ENCODE data around the gene SURF2.
"Not testable (repeated sequence)": the region's sequence is repeated elsewhere in the genome, so short reads cannot be mapped to it uniquely, and the experiment has no call there.

SURF2 gene

DNA sequence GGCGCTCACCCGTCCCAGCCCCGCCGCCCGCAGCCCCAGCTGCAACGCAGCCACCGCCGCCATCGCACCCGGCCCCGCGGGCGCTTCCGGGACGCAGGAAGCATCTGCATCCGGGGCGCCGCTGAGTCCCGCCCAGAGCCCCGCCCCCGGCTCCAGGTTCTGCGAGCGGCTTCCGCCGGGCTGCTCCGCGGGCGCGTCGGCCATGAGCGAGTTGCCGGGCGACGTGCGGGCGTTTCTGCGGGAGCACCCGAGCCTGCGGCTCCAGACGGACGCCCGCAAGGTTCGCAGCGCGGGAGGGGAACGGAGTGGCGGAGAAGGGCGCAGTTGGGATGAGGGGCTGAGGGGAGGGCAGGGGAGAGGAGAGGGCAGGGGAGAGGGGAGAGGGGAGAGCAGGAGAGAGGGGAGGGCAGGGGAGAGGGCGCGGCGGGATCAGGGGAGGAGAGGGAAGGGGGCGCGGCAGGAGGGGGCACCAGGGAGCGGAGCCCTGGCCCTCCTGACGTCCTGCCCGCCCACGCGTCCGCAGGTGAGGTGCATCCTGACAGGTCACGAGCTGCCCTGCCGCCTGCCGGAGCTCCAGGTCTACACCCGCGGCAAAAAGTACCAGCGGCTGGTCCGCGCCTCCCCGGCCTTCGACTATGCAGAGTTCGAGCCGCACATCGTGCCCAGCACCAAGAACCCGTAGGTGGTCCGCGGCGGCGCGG is at the start of gene SURF2, which contains the start of gene SURF1:
TSS of gene SURF2 (plus strand) at position 160 of the 701 bp plus-strand sequence. CDS start at position 203, 43 bp downstream.
TSS of gene SURF1 (minus strand) at position 97 of the 701 bp plus-strand sequence. CDS start at position 63, 34 bp downstream.
- no peaks in the 10 kb centered on the region for H3K27me3 ChIP-seq (ENCODE audit: control insufficient read depth, insufficient read depth, low read length)
- H3K9ac ChIP-seq (ENCODE audit: low read length): peak within 1 kb of the TSS; percentile 87
- H3K36me3 ChIP-seq (ENCODE audit: control insufficient read depth, insufficient read depth, low read length): peaks cover 54% of the 10 kb centered on the region
- 0 out of 2 replicates have a peak, but pooled peaks cover 7% of the 10 kb centered on the region for H3K4me1 ChIP-seq (ENCODE audit: control insufficient read depth, insufficient read depth, low read length)
- H3K27ac ChIP-seq (ENCODE audit: low read depth, low read length): peak within 1 kb of the TSS; percentile 21; the same call in 1 of the 2 replicates
- peak within 1 kb of the TSS; percentile 94 for H3K4me3 ChIP-seq (ENCODE audit: low read depth, low read length)
- H3K9me3 ChIP-seq (ENCODE audit: control insufficient read depth, insufficient read depth, low read depth, low read length): no peaks in the 10 kb centered on the region

DNA sequence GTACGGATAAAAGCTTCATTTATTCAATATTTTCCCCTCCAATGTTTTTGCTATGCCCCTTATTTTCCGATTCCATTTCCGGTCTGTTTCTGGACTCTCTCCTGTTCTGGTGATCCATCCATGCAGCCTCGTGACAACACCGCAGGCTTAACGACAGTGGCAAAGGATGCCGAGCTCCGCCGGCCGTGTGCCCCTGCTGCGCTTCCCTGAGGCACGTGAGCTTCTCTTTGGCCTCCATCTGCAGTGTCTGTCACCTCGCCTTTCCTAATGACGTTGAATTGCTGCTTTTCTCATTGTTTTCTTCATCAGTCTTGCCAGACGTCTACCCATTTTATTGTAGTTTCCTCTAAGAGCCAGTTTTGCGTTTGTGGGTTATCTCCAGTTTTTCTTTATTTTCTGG is 49.0 kb upstream of the SURF2 start:
- H3K4me3 ChIP-seq (ENCODE audit: low read depth, low read length): no peak overlapping the region
- H3K27ac ChIP-seq (ENCODE audit: low read depth, low read length): no peak overlapping the region
- no peaks in the 10 kb centered on the region for H3K4me1 ChIP-seq (ENCODE audit: control insufficient read depth, insufficient read depth, low read length)
- no peak overlapping the region for H3K9ac ChIP-seq (ENCODE audit: low read length)
- H3K27me3 ChIP-seq (ENCODE audit: control insufficient read depth, insufficient read depth, low read length): no peaks in the 10 kb centered on the region; the same call in 1 of the 2 replicates
- peaks cover 7% of the 10 kb centered on the region for H3K9me3 ChIP-seq (ENCODE audit: control insufficient read depth, insufficient read depth, low read depth, low read length)
- no peaks in the 10 kb centered on the region for H3K36me3 ChIP-seq (ENCODE audit: control insufficient read depth, insufficient read depth, low read length)

DNA sequence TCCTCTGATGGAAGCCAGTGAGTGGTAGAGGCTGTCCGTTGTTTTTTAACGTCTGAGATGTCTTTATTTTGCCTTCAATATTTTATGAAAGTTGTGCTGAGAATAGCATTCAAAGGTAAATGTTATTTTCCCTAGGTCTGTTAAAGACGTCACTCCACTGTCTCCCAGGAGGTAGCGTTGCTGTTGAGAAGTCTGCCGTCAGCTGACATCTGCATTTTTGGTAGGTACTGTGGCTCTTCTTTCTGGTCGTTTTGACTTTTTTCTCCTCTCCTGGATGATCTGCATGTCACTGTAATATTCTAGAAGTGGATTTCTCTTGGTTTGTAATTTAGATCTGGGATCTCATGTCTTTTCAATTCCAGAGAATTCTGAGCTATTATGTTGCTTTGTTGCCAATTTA is 46.7 kb upstream of the SURF2 start:
- Histone ChIP-seq H3K4me1 (ENCODE audit: control insufficient read depth, insufficient read depth, low read length) (no peaks in the 10 kb centered on the region), H3K36me3 (ENCODE audit: control insufficient read depth, insufficient read depth, low read length) (no peaks in the 10 kb centered on the region), H3K4me3 (ENCODE audit: low read depth, low read length) (no peak overlapping the region), H3K27me3 (ENCODE audit: control insufficient read depth, insufficient read depth, low read length) (no peaks in the 10 kb centered on the region; the same call in 1 of the 2 replicates), H3K9ac (ENCODE audit: low read length) (no peak overlapping the region), H3K9me3 (ENCODE audit: control insufficient read depth, insufficient read depth, low read depth, low read length) (peaks cover 7% of the 10 kb centered on the region), H3K27ac (ENCODE audit: low read depth, low read length) (no peak overlapping the region)

DNA sequence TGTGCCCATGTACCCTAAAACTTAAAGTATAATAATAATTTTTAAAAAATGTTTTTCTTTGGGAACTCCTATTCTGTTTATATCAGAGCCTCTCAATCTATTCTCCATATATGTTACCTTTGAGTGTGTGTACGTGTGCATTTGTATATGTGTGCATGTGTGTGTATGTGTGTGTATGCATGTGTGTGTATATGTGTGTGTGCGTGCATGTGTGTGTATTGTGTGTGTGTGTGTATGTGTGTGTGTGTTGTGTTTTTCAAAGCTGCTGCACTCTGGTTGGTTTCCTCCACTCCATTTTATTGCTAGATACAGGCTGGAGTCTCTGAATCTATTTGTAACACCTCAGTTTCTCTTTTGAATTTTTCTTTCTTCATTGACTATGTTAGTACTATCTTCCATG is 40.4 kb upstream of the SURF2 start:
- Histone ChIP-seq H3K4me3 (ENCODE audit: low read depth, low read length) (no peak overlapping the region), H3K9ac (ENCODE audit: low read length) (no peak overlapping the region), H3K4me1 (ENCODE audit: control insufficient read depth, insufficient read depth, low read length) (no peaks in the 10 kb centered on the region)

DNA sequence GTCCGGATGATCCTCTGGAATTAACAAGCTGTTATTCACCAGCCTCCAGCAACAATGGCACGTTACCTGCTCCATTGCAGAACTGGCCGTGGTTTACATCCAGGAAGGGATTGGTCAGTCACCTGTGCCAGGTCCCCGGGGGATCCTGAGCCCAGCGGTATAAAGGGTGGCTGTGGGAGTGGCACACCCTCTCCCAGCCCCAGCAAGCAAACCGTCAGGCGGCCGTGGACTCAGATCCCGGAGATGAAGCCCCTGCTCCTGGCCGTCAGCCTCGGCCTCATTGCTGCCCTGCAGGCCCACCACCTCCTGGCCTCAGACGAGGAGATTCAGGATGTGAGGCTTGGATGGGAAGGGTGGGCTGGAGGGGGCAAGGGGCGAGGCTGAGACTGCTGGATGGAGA is 38.8 kb upstream of the SURF2 start:
- H3K36me3 ChIP-seq (ENCODE audit: control insufficient read depth, insufficient read depth, low read length); H3K27me3 ChIP-seq (ENCODE audit: control insufficient read depth, insufficient read depth, low read length); H3K4me3 ChIP-seq (ENCODE audit: low read depth, low read length); H3K9ac ChIP-seq (ENCODE audit: low read length); H3K27ac ChIP-seq (ENCODE audit: low read depth, low read length); H3K9me3 ChIP-seq (ENCODE audit: control insufficient read depth, insufficient read depth, low read depth, low read length); H3K4me1 ChIP-seq (ENCODE audit: control insufficient read depth, insufficient read depth, low read length): not testable (repeated sequence)

More for the DNA sequence above, 40.4 kb upstream of the SURF2 start:
- Histone ChIP-seq H3K36me3 (ENCODE audit: control insufficient read depth, insufficient read depth, low read length) (no peaks in the 10 kb centered on the region), H3K9me3 (ENCODE audit: control insufficient read depth, insufficient read depth, low read depth, low read length) (no peaks in the 10 kb centered on the region), H3K27ac (ENCODE audit: low read depth, low read length) (no peak overlapping the region), H3K27me3 (ENCODE audit: control insufficient read depth, insufficient read depth, low read length) (no peaks in the 10 kb centered on the region)

DNA sequence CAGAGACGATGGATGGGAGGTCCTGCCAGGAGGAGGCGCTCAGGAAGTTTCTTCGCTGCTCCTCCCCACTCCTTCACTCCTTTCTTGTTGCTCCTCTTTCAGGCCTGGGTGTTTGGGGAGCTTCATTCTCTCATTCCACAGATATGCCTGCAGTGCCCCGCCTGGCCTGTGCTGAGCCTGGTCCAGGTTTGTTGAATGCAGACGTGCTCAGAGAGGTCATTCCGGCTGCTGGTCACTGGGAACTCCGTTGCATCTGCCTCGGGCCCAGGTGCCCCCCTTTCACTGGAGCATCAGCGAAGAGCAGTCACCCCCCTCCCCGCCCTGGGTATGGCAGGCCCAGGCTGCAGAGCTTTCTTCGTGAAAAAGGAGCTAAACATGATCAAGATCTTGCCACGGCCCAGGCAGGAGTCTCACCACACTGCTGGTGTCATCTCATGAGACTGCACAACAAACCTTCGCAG is 35.9 kb upstream of the SURF2 start:
- Histone ChIP-seq H3K27ac (ENCODE audit: low read depth, low read length) (no peak overlapping the region), H3K4me1 (ENCODE audit: control insufficient read depth, insufficient read depth, low read length) (no peaks in the 10 kb centered on the region), H3K9me3 (ENCODE audit: control insufficient read depth, insufficient read depth, low read depth, low read length) (peaks cover 14% of the 10 kb centered on the region), H3K36me3 (ENCODE audit: control insufficient read depth, insufficient read depth, low read length) (no peaks in the 10 kb centered on the region), H3K4me3 (ENCODE audit: low read depth, low read length) (no peak overlapping the region), H3K27me3 (ENCODE audit: control insufficient read depth, insufficient read depth, low read length) (no peaks in the 10 kb centered on the region), H3K9ac (ENCODE audit: low read length) (no peak overlapping the region)

DNA sequence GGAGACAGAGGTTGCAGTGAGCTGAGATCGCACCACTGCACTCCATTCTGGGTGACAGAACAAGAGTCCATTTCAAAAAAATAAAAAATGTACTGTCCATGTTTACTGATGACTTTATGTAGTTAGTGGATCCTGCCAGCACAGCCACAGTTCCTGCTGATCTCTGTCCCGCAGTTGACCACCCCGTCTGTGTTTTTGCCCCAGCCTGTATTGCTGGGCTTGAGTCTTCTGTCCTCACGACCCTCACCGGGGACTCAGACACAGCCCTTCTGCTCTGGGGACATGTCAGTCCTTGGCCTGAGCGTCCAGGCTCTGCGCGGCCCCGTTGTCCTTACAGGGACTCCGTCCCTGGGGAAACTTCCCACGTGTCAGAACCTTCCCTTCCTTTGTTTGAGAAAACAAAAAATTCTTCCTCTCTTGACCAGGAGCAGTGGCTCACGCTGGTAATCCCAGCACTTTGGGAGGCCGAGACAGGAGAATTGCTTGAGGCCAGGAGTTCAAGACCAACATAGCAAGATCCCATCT is 34.9 kb upstream of the SURF2 start:
- H3K9ac ChIP-seq (ENCODE audit: low read length): no peak overlapping the region
- H3K27me3 ChIP-seq (ENCODE audit: control insufficient read depth, insufficient read depth, low read length): no peaks in the 10 kb centered on the region
- H3K36me3 ChIP-seq (ENCODE audit: control insufficient read depth, insufficient read depth, low read length): no peaks in the 10 kb centered on the region
- no peak overlapping the region for H3K27ac ChIP-seq (ENCODE audit: low read depth, low read length)
- H3K4me1 ChIP-seq (ENCODE audit: control insufficient read depth, insufficient read depth, low read length): no peaks in the 10 kb centered on the region
- no peak overlapping the region for H3K4me3 ChIP-seq (ENCODE audit: low read depth, low read length)
- H3K9me3 ChIP-seq (ENCODE audit: control insufficient read depth, insufficient read depth, low read depth, low read length): peaks cover 14% of the 10 kb centered on the region

DNA sequence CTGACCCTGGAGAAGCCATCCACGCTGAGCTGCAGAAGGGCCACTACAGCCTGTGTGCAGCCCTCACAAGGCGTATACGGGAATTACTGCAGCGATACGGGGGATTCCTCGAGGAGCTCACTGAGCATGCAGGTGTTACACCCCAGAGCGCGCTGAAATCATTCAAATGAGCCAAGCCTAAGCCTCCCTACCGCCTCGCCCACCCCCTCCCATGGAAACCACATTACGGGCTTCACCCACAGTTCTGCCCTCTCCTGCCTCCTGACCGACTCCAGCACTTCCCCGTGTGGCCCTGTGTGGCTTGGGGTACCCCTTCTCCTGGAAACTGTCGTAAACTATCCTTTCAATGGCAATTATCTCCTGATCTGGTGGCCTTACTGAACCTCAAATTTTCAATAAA is 33.6 kb upstream of the SURF2 start:
- no peak overlapping the region for H3K4me3 ChIP-seq (ENCODE audit: low read depth, low read length)

DNA sequence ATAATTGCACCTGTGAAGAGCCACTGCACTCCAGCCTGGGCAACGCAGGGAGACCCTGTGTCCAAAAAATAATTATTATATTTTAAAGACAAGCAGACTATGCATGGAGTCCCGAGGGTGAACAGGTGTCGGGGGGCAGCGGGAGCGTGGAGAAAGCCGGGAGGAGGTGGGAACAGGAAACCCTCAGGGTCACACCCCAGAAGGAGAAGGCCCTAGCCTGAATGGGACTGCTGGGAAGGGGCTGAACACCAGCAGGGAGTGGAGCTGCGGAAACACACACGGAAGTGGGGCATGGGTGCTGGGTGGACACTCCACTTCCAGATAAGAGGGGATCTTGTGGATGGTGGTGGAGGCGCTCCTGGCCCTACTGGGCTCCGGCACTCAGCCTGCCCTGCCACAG is 33.1 kb upstream of the SURF2 start:
- H3K4me3 ChIP-seq (ENCODE audit: low read depth, low read length): no peak overlapping the region
- no peak overlapping the region for H3K9ac ChIP-seq (ENCODE audit: low read length)
- H3K36me3 ChIP-seq (ENCODE audit: control insufficient read depth, insufficient read depth, low read length): no peaks in the 10 kb centered on the region
- H3K4me1 ChIP-seq (ENCODE audit: control insufficient read depth, insufficient read depth, low read length): no peaks in the 10 kb centered on the region
- H3K27ac ChIP-seq (ENCODE audit: low read depth, low read length): no peak overlapping the region
- H3K9me3 ChIP-seq (ENCODE audit: control insufficient read depth, insufficient read depth, low read depth, low read length): peaks cover 14% of the 10 kb centered on the region
- H3K27me3 ChIP-seq (ENCODE audit: control insufficient read depth, insufficient read depth, low read length): no peaks in the 10 kb centered on the region

More for the DNA sequence above, 33.6 kb upstream of the SURF2 start:
- Histone ChIP-seq H3K36me3 (ENCODE audit: control insufficient read depth, insufficient read depth, low read length) (no peaks in the 10 kb centered on the region), H3K27me3 (ENCODE audit: control insufficient read depth, insufficient read depth, low read length) (no peaks in the 10 kb centered on the region), H3K27ac (ENCODE audit: low read depth, low read length) (no peak overlapping the region), H3K9ac (ENCODE audit: low read length) (no peak overlapping the region), H3K4me1 (ENCODE audit: control insufficient read depth, insufficient read depth, low read length) (no peaks in the 10 kb centered on the region), H3K9me3 (ENCODE audit: control insufficient read depth, insufficient read depth, low read depth, low read length) (peaks cover 14% of the 10 kb centered on the region)

DNA sequence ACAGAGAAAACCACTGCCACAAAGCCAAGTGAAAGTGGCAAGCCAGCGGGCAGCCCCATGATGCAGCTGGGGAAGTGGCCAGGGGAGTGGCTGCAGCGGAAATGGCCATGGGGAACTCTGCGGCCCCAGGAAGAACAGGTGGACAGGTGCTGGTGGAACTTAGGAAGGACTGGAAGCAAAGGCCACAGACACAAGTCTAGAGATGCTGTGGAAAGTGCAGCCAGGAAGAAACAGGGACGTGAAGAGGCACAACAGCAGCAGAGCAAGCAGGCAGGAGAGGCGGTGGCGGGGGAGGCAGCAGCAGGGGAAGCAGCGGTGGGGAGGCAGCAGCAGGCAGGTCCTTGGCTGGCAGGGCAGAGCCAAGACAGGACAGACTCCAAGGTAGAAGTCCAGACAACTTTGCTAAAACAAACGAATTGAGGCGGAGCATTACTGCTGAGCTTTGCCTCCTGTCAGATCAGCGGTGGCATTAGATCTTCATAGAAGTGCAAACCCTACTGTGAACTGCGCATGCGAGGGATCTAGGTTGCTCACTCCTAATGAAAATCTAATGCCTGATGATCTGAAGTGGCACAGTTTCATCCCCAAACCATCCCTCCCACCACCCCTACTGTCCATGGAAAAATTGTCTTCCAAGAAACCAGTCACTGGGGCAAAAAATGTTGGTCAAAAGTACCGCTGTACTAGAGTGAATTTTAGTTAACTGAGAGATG is 32.2 kb upstream of the SURF2 start:
- Histone ChIP-seq H3K9ac (ENCODE audit: low read length) (no peak overlapping the region), H3K27ac (ENCODE audit: low read depth, low read length) (no peak overlapping the region), H3K9me3 (ENCODE audit: control insufficient read depth, insufficient read depth, low read depth, low read length) (peaks cover 14% of the 10 kb centered on the region), H3K36me3 (ENCODE audit: control insufficient read depth, insufficient read depth, low read length) (no peaks in the 10 kb centered on the region), H3K4me1 (ENCODE audit: control insufficient read depth, insufficient read depth, low read length) (no peaks in the 10 kb centered on the region), H3K4me3 (ENCODE audit: low read depth, low read length) (no peak overlapping the region), H3K27me3 (ENCODE audit: control insufficient read depth, insufficient read depth, low read length) (no peaks in the 10 kb centered on the region)

DNA sequence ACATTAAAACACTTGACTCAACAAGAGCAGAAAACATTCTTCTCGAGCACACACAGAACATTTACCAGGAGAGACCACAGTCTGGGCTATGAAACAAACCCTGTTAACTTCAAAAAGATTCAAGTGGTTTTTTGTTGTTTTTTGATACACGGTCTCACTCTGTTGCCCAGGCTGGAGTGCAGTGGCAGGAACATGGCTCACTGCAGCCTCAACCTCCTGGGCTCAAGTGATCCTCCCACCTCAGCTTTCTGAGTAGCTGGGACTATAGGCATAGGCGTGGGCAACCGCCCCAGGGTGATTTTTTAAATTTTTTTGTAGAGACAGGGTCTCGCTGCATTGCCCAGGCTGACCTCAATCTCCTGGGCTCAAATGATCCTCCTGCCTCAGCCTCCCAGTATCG is 29.3 kb upstream of the SURF2 start:
- not testable (repeated sequence) for H3K27ac ChIP-seq (ENCODE audit: low read depth, low read length); H3K9ac ChIP-seq (ENCODE audit: low read length); H3K4me3 ChIP-seq (ENCODE audit: low read depth, low read length); H3K4me1 ChIP-seq (ENCODE audit: control insufficient read depth, insufficient read depth, low read length); H3K27me3 ChIP-seq (ENCODE audit: control insufficient read depth, insufficient read depth, low read length)
- H3K36me3 ChIP-seq (ENCODE audit: control insufficient read depth, insufficient read depth, low read length): peaks cover 23% of the 10 kb centered on the region
- H3K9me3 ChIP-seq (ENCODE audit: control insufficient read depth, insufficient read depth, low read depth, low read length): peaks cover 14% of the 10 kb centered on the region

All from HUES6 (cell line).